VCaP (cell line): Measurements from ENCODE around the gene PODXL2.
A peak's percentile ranks its signal among the peaks of the same experiment; 100 is the strongest.

Experiments used
- H3K27ac ChIP-seq: fragments of 450-650 bp; 2 replicates; pipeline ENCODE4 v1.5.1; 2017
- TF ChIP-seq, protein P1 (sequence below): fragments of 450-650 bp; conservative IDR thresholded peaks from 2 replicates; pipeline ENCODE4 v1.5.1; 2017; ENCODE audit warnings: mild to moderate bottlenecking, moderate library complexity

Gene PODXL2

DNA sequence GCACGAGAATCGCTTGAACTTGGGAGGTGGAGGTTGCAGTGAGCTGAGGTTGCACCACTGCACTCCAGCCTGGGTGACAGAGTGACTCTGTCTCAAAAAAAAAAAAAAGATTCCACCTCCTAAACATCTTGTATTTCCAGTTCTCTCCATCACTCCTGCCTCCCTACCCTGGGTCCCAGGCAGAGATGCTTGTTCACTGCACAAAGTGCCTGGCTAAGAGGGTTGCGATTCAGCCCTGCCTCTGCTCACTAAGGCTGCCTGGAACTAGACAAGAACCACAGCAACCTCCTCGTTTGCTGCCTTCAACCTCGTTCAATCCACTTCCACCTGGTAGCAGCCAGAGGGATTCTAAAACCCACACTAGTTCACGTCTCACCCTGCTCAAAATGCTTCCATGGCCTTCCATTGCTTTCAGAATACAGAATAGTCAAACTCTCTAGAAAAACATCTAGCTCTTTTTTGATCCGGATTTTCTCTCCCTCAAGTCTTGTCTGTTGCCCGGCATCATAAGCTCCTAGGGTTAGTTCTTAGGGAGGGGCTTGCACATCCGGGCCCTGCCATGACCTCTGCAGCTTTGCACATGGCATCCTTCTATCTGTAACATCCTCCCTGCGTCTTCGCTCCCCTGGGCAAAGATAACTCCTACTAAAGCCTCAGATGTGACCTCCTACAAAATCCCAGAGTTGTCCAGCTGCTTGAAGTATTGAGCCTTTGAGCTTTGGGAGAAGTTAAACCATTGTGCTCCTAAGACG, 31.8 kb upstream of the PODXL2 start:
- TF ChIP-seq, protein P1, sequence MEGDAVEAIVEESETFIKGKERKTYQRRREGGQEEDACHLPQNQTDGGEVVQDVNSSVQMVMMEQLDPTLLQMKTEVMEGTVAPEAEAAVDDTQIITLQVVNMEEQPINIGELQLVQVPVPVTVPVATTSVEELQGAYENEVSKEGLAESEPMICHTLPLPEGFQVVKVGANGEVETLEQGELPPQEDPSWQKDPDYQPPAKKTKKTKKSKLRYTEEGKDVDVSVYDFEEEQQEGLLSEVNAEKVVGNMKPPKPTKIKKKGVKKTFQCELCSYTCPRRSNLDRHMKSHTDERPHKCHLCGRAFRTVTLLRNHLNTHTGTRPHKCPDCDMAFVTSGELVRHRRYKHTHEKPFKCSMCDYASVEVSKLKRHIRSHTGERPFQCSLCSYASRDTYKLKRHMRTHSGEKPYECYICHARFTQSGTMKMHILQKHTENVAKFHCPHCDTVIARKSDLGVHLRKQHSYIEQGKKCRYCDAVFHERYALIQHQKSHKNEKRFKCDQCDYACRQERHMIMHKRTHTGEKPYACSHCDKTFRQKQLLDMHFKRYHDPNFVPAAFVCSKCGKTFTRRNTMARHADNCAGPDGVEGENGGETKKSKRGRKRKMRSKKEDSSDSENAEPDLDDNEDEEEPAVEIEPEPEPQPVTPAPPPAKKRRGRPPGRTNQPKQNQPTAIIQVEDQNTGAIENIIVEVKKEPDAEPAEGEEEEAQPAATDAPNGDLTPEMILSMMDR: no peak
- H3K27ac ChIP-seq: peak overlapping the region; percentile 81; the same call in 1 of the 2 replicates

DNA sequence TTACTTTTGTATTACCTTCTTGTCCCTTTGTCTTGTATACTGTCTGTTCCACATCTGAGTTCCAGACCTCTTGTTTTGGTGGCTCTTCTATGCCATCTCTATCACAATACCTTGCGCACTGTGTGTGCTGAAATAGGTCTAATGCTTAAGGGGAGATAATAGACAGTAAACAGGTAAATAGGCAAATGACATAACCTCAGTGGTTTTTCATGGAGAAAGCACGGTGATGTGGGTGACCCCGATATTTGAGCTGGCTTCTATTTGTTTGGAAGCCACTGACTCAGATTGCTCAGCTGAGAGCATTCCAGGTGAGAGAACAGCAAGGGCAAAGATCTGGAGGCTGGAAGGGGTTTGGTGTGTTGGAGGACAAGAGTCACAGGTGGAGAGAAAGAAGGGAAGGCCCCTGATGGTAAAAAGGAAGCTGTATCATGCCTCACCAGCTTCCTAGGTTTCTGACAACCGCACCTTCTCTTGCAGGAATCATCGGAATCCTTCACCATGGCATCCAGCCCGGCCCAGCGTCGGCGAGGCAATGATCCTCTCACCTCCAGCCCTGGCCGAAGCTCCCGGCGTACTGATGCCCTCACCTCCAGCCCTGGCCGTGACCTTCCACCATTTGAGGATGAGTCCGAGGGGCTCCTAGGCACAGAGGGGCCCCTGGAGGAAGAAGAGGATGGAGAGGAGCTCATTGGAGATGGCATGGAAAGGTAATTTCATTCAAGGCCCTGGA, 30.0 kb upstream of the PODXL2 start:
- peak overlapping the region; percentile 81 for H3K27ac ChIP-seq
- TF ChIP-seq, protein P1: no peak

DNA sequence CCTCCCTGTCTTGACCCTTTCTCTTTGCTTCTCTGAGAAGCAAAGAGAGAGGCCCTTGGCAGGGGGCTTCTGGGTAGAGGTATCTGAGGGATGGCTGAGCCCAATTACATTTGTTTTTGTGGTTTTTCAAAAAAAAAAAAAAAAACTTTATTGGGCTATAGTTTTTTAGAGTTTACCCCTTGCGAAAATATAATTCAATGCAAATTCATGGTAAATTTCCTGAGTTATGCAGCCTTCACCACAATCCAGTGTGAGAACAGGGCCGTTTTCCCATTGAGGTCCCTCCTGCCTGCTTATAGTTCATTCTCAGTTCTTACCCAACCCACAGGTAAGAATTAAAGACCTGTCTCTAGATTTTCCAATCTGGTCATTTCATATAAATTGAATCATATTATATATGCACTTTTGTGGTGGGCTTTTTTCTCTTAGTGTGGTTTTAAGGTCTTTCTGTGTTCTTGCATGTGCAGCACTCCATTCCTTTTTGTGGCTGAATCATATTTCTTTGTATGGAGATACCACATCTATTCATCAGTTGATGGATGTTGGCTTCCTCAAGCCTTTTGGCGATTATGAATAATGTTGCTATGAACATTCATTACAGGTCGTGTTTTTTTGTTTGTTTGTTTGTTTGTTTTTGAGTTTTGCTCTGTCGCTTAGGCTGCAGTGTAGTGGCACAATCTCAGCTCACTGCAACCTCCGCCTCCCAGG, 28.1 kb upstream of the PODXL2 start:
- no peak overlapping the region for H3K27ac ChIP-seq

DNA sequence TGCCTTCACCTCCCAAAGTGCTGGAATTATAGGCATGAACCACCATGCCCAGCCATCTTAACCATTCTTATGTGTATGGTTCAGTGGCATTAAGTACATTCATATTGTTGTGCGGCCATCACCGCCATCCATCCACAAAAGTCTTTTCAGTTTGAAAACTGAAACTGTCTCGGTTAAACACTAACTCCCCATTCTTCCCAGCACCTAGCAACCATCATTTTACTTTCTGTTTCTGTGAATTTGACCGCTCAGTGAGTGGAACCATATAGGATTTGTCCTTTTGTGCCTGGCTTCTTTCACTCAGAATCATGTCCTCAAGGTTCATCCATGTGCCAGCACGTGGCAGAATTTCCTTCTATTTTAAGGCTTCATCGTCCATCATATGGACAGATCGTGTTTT, 24.9 kb upstream of the PODXL2 start:
- H3K27ac ChIP-seq: peak overlapping the region; percentile 93; the same call in 1 of the 2 replicates
- TF ChIP-seq, protein P1: no peak

More for the DNA sequence above, 28.1 kb upstream of the PODXL2 start:
- TF ChIP-seq, protein P1: no peak

DNA sequence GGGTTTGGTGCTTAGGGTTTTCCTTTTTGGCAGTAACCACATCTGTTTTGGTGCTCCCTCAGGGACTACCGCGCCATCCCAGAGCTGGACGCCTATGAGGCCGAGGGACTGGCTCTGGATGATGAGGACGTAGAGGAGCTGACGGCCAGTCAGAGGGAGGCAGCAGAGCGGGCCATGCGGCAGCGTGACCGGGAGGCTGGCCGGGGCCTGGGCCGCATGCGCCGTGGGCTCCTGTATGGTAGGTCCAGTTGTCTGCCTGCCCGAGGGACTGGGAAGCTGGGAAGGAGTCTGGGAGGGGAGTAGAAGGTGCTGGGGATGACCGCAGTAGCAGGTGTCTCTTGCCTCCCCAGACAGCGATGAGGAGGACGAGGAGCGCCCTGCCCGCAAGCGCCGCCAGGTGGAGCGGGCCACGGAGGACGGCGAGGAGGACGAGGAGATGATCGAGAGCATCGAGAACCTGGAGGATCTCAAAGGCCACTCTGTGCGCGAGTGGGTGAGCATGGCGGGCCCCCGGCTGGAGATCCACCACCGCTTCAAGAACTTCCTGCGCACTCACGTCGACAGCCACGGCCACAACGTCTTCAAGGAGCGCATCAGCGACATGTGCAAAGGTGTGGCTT, 24.3 kb upstream of the PODXL2 start:
- TF ChIP-seq, protein P1: no peak
- H3K27ac ChIP-seq: peak overlapping the region; percentile 93

DNA sequence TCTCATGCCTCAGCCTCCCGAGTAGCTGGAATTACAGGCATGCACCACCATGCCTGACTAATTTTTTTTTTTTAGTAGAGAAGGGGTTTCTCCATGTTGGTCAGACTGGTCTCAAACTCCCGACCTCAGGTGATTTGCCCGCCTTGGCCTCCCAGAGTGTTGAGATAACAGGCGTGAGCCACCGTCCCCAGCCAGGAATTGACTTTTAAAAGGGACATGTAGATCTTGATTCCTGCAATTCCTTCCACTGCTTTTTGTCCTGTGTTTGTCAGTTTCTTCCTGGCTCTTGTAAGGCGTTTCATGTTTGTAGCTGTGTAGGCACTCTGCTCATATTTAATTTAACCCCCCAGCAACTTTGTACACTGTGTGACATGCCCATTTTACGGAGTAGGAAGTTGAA, 23.4 kb upstream of the PODXL2 start:
- H3K27ac ChIP-seq: peak overlapping the region; percentile 93

DNA sequence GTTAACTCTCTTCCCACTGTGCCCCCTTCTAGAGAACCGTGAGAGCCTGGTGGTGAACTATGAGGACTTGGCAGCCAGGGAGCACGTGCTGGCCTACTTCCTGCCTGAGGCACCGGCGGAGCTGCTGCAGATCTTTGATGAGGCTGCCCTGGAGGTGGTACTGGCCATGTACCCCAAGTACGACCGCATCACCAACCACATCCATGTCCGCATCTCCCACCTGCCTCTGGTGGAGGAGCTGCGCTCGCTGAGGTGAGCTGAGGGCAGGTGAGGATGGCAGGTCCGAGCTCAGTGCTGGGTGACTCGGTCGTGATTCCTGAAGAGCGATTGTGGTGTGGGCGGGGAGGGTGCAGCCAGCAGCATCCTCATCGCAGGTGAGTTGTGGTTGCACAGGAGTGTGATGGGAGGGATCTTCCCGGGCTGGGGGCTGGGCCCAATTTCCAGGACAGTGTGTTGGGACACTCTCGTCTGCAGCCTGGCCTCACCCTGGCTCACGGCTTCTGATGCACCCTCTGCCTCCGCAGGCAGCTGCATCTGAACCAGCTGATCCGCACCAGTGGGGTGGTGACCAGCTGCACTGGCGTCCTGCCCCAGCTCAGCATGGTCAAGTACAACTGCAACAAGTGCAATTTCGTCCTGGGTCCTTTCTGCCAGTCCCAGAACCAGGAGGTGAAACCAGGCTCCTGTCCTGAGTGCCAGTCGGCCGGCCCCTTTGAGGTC, 22.7 kb upstream of the PODXL2 start:
- peak overlapping the region; percentile 93 for H3K27ac ChIP-seq
- TF ChIP-seq, protein P1: no peak
